Stimulated activated CD4-positive, alpha-beta T cell treated with anti-CD3 and anti-CD28 coated beads, Interleukin-4, amount 100 ng/mL, for 24 hours (primary cell): ENCODE measurements around the gene SLC9A8.

Experiments used
- DNase-seq: peaks from one replicate; pipeline ENCODE4 v3.0.0-alpha.2; 2020

Gene SLC9A8

GRCh38 chr20:49813305-49813974, 812 bp downstream of the SLC9A8 start:
- no peak for DNase-seq

DNA sequence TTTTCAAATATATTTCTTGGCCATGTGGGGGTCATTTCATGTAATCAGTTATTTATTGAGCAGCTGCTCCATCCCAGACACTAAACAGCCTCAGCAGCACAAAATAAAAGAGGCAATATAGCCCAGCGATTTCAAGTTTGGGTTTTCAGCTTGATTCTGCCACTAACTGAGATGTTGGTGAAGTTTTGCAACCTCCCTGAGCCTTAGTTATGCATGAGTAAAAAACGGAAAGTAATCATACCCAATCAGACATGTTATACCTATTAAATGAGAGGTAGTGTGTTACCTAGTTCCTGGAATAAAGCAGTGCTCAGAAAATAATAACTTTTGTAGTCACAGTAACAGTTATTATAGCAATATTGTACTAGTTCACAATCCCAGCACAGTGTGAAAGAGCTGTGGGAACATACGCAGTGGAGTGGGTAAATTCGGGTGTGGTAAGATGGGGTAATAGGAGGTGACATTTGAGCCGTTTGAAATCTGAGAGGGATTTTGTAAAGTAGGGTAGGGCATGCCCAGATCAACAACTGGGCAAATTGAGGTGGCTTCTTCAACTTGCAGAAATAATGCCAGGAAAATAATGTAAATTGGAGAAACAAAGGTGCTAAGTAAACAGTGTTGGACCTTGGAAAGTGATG, 1.5 kb downstream of the SLC9A8 start:
- DNase-seq = no peak

DNA sequence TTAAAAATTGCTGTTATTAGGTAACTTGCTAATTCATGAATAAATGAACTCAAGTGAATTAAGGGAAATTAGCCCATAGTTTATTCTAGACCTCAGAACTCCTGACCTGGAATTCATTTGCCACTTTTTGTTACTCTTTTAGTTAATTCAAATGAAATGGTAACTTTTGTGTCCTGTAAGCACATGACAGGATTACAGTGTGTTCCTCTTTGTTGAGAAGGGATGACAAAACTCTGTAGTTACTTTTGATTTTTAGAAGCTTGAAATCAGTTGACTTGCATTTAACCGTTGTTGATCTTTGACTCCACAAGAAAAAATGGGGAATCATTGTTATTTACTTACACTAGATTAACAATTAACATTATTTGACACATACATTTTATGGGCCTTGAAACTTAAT, 6.2 kb downstream of the SLC9A8 start:
- no peak for DNase-seq

GRCh38 chr20:49819702-49820101, 7.1 kb downstream of the SLC9A8 start:
- no peak for DNase-seq

DNA sequence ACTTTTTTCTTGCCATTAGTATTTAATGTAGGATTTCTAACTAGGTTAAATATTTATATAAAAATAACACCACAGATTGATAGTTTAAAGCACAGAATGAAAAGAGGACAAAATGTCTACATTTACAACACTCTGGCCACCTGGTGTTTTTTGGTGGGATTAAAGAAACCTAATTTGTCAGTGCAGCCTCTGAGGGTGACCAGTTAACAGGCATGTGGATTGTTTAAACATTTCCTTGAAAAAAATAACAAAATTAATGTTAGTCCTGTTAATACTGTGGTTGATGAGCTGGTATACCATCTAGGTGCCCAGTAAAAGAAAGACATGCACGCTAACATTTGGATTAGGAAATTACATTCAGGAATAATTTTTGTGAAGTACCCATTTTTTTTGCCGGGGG, 8.8 kb downstream of the SLC9A8 start:
- DNase-seq = no peak

GRCh38 chr20:49821870-49822331, 9.3 kb downstream of the SLC9A8 start:
- no peak for DNase-seq

DNA sequence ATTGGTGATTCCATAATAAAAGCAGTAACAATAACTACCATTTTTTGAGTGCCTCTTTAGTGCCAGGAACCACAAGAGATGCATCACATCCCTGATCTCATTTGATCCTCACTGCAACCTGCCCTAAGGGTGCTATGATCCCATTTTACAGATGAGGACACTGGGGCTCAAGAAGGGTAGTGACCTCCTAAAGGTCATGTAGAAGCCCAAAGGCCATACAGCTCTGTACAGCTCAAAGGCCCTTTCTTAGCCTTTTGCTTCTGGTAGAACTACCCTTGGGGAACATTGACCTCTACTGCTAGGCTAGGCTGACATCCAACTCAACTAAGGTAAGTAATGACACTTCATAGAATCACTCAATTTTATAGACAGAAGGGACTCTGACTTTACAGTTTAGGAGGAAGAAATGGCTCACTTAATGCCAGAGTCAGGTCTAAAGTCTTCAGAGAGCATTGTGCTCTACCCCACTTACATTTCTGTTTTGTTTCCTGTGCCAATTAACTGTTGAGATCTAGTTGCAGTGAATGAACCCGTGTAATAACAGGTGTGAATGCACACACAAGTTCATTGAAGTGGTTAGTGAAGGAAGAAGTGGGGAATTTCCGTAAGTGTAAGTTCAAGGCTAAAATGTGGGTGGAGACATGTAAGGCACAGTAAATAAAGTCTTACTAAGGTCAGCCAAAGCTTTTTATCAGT, 10.7 kb downstream of the SLC9A8 start:
- DNase-seq = no peak

DNA sequence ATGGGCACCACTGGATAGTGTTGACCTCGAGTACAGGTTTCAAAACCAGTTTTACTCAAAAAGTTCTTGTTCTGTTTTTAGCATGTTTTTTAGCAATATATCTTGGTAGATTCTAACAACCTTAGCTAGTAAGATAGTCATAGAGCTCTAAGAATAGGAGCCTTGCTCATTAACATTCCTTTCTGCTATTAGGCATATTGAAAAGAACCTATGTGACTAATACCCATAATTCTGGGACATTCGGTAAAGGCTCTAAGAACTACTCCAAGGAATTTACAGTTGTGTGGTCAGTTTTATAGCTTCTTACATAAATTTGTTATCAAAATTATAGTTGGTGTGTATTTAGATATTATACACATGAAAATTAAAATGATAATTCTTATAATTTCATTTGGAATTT, 11.6 kb downstream of the SLC9A8 start:
- no peak for DNase-seq

DNA sequence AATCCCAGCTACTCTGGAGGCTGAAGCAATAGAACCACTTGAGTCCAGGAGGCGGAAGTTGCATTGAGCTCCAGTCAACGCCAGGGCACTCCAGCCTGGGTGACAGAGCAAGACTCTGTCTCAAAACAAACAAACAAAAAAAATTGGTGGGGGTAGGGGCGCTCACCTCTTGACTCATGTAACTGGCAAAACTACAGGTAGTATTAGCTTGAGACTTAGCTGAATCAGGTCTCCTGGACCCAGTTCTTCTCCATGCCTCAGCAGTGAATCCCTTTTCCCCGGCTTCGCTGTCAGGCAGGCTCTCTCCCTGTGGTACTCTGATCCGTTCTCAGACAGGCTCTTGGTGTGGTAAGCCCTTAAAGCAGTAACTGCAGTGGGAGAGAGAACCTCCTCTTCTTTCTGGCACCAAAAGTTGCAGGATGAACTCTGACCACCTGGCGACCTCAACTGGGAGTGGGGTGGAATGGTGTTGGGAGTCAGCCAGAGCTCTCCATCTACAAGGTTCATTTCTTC, 12.9 kb downstream of the SLC9A8 start:
- no peak for DNase-seq

DNA sequence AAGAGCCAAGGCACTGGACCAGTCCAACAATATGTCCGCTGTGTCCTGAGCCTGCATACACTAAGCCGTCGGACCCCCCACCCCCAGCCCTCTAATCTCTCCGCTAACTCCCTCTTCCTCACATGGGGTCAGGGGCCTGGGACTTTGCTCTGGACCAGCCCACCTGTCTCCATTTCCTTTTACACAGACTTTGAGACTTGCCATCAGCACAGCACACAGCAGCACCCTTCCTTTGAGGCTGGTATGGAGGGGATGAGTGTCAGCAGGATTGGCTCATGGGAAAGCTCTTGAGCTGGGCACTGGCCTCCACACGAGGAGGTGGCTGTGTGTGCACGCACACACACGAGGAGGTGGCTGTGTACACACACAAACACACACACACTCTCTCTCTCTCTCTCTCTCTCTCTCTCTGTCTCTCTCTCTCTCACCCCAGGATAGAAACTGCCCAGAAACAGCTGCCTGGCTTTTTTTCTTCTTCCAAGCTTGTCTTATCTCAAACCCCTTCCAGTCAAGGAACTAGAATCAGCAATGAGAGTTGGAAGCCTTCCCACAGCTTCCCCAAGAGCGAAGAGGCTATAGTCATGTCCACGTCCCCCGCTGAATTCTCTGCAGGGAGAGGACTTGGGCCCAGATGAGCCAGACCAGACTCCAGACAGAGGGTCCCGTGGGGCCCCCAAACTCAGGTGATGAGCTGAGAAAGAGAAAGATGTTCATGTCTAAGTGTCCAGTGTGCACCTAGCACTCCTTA, 18.6 kb downstream of the SLC9A8 start:
- DNase-seq = no peak

- no peak for DNase-seq
Observed at GRCh38 chr20:49831770-49832631, 19.4 kb downstream of the SLC9A8 start.

- no peak for DNase-seq
Observed at GRCh38 chr20:49832632-49833327, 20.2 kb downstream of the SLC9A8 start.

DNA sequence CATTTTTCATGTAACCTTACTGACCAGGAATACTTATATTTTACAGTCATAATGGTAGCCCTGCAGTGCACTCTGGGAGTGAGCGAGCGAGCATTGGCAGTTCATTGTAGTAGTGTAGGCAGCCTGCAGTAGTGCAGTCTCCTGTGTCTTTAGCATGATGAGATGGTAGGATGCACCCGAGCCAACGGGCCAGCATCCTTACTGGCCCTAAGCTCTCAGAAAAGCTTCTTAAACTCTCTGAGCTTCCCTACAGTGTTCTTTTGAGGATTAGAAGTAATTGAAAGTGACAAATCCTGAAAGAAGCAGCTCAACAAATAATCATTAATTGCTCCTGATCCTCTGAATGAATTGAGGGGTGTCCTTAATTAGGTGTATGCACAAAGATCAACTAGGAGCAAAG, 20.9 kb downstream of the SLC9A8 start:
- no peak for DNase-seq

DNA sequence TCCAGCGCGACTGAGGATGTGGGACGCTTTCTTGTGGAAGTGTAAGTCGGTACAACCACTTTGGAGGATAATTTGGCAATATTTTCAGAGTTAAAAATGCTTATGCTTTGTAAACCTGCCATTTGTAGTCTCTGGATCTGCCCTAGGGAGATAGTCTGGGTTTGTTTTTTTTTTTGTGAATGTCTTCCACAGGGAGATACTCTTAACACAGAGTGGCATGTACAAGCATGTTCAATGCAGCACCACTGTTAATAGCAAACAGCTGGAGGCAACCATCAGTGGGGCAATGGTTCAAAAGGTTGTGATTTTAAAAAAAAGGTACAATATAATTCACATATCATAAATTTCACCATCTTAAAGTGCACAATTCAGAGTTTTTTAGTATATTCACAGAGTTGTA, 22.4 kb downstream of the SLC9A8 start:
- no peak for DNase-seq

GRCh38 chr20:49838546-49838945, 25.9 kb downstream of the SLC9A8 start:
- DNase-seq = no peak

DNA sequence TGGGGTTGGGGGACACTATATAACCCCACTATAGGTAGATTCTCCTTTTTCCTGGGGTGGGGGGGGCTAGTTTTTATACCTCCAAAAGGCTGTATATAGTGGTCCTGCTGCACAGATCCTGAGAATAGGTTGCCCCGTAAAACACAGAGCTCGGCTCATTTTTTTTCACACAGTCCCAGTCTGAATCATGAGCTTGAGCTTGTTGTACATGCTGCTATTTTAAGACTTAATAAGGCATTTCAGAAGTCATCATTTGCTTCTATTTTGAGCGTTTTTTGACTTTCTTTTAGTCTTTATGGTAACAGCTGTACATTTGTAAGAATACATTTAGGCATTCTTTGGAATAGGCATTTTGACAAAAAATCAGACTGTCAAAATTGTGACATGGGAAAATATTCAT, 30.5 kb downstream of the SLC9A8 start:
- DNase-seq = no peak

DNA sequence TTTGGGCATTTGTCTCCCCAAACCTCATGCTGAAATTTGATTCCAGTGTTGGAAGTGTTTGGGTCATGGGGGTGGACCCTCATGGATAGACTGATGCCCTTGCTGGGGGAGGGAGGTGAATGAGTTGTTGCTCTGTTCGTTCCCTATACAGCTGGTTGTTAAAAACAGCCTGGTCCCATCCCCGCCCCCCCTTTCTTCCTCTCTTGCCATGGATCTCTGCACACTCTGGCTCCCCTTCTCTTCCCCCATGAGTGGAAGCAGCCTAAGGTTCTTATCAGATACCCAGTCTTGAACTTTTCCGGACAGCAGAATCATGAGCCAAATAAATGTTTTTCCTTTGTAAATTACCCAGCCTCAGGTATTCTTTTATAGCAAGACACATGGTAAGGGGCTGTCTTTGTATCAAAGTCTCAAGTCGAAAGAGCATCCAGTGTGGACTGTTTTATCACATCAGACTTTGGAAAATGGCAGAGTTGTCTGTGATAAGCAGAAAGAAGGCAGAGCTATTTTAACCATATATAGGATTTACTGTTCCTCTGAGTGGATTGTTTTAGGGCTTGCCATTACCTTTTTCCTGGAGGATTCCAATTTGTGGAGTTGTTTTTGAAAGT, 31.2 kb downstream of the SLC9A8 start:
- DNase-seq = no peak

- no peak for DNase-seq
Observed at GRCh38 chr20:49845060-49845459, 32.4 kb downstream of the SLC9A8 start.

DNA sequence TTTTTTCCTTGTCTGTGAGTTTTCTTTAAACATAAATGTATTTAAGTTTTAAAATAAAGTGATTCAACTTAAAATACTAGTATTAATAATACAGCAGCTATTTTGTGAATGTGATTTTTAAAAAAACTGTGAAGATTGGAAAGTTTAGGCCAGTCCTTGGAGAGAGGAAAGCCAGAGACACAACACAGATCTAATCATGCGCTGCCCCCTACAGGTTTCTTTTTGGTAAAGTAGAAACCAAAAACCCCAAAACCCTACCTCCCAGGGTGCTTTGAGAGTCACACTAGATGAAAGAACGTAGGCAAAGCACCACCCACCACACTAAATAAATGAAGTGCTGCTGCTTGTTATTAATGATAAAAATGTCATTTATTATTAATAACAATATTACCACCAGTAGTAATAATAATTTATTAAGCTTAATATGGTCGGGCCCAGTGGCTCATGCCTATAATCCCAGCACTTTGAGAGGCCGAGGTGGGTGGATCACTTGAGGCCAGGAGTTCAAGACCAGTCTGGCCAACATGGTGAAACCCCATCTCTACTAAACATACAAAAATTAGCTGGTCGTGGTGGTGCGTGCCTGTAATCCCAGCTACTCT, 33.7 kb downstream of the SLC9A8 start:
- peak; percentile 71 for DNase-seq

GRCh38 chr20:49850463-49851230, 38.0 kb downstream of the SLC9A8 start:
- no peak for DNase-seq
